GDM1 (cell line): ENCODE data around the gene RGS9.
"Not testable (repeated sequence)": the region's sequence is repeated elsewhere in the genome, so short reads cannot be mapped to it uniquely, and the experiment has no call there.

Experiments used
- DNase-seq: peaks from one replicate; lab custom pipeline; 2025; lab: John Stamatoyannopoulos, UW

RGS9 gene

DNA sequence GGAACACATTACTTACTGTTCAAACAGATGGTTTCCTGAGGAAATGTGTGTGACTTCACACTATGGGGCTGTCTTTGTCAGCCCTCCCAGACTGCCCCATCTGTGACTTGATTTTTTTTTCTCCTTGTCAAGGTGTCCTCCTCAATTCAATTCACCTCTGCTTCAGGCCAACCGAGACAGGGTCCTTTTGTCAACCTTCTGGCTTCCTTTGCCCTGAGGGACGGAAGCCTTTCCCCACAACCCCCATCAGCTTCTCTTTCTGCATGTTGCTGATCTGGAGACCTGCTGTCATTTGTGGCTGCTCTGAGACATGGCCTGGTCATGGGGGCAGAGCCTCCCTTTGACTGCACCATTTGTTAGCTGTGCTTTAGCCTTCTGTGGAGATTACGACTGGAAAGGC, 21.3 kb upstream of the RGS9 start:
- peak; percentile 39 for DNase-seq

DNA sequence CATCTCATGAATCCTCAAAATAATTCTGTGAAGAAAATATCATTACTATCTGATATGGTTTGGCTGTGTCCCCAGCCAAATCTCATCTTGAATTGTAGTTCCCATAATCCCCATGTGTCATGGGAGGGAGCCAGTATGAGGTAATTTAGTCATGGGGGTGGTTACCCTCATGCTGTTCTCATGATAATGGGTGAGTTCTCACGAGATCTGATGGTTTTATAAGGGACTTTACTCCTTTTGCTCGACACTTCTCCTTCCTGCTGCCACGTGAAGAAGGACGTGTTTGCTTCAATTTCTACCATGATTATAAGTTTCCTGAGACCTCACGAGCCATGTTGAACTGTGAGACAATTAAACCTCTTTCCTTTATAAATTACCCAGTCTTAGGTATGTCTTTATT, 20.7 kb upstream of the RGS9 start:
- not testable (repeated sequence) for DNase-seq

DNA sequence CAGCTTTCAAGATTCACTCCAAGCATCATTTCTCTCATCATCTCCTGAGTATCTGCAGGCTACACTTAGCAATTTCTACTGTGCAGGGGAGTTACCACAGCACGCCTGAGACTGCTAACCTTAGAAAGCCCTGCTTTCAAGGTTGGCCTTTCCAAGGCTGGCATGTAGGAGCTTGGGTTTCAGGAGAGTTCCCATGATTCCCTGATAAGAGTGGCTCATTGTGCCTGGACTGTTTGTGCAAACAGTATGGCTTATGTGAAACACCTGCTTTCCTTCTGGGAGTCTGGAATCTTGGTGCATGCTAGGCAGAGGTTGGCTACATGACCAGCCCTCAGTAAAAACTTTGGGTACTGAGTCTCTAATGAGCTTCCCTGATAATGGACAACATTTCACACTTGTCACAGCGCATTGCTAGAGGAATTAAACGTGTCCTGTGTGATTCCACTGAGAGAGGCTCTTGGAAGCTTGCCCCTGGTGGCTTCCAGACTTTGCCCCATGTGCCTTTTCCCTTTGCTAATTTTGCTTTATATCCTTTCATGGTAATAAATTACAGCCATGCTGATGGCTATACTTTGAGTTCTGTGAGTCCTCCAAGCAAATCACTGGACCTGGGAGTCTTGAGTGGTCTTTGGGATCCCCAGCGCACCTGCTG, 19.7 kb upstream of the RGS9 start:
- DNase-seq: no peak

DNA sequence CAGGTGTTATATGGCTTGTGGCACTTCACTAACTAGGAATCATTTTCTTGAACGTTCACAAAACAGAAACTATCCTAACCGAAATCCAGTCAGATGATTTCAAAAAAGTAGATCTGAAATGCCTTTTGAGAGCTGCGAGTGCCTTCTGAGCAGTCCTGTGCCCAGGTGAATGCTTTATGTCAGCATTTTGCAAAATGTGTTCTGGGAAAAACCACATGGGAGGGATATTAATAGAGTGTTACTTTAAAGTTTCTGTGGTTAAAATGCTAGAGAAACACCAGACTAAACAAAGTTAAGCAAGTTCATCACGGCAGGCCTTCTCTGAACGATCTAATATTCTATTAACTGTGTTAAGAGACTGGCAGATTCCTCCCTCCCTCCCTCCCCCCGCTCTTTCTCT, 15.8 kb upstream of the RGS9 start:
- DNase-seq: no peak

DNA sequence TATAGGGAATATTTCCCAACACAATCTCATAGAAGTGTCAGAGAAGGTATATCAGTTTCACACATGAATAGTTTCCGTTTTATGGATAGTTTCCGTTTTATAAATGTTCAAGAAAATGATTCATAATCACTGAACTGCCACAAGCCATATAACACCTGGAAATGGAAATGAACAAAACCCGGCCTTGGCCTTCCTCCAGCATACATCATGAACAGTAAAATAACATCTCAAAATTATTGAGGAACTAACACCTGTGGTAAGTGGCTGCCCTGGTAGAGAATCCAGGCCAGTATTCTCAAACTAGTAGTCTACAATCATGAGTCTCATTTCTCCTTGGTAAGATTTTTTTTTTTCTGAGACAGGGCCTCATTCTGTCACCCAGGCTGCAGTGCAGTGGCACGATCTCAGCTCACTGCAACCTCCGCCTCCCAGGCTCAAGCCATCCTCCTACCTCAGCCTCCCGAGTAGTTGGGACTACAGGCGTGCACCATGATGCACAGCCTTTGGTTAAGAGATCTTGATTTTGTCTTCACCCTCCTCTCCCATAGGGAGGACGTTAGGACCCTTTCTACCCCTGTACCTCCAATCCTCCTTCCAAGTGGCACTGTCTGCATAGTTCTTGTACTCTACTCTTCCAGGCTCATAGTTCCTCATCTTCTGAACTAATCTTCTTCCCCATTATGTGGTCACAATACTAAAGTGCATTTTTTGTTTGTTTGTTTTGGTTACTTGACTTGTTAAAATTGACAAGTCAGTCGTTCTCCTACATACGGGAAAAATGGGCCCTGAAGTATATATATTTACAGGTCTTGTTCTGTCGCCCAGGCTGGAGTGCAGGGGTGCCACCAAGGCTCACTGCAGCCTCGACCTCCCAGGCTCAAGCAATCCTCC, 15.0 kb upstream of the RGS9 start:
- DNase-seq: no peak

DNA sequence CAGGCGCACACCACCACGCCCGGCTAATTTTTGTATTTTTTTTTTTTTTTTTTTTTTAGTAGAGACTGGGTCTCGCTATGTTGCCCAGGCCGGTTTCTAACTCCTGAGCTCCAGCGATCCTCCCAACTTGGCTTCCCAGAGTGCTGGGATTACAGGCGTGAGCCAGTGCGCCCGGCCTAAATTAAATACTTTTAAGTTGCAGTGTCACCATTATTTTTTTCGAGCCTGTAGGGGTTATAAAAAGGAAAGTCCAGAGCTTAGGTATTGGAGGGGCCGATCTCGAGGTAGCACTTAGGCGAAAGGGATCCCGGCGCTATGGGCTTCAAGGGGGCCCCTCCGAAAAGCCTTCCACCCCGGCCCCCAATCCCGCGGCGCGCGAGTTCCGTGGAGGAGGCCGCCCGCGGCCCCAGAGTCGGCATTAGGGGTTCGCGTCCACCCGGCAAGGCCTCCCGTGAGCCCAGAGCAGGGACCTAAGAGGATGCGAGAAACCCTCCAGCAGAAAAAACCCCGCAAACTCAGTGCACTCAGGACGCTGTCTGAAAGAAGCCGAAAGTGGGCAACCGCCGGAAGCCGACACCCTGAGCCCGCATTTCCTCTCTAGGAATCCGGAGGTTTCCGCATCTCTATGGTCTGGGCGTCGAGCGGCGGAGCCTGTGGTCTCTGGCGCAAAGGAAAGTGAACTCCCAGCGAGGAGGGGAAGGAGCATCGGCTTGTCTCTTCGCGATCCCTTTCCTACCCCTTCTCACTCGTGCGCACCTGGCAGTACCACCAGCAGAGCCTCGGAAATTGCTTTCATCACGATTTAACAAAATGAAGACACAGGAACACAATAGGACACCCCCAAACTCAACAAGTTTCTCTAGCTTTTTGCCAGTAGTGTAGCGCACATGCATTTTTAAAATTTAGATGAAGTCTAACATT, 14.1 kb upstream of the RGS9 start:
- peak; percentile 85 for DNase-seq

DNA sequence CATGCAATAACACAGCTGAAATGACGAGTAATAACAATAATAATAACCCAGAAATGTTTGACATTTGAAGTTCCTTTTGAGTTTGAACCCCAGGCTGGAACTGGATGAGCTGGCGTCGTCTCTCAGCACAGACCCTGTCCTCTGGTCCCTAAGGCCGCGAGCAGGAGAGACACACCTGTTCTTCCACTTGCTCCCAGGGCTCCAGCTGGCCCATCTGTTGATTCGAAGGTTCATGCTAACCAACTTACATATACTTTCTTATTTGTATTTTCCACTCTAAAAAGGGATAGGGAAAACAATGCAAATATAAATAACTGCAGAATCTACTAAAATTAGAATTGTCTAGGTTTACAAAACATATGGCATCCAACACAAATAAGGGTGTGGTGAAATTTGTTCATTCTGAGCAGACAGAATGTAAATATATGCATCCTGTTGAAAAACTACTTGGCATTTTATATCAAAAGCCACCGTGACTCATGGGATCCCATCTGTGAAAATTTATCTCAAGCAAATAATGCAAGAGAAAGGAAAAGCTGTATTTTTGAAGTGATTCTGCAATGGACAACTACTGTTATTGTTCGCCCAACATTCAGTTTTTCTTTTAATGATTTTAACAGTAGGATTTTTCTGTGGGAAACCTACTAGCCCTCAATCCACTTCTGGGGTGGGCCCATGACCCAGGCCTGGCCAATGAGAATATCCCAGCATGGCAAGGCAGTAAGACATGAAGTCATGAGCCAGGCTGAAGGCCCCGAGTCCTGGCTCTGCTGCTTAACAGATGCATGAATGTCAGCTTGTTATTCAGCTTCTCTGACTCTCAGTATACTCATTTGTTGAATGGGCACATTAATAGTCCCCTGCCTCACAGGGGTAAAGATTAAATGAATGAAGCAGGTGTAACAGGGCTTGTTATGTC, 13.2 kb upstream of the RGS9 start:
- no peak for DNase-seq

DNA sequence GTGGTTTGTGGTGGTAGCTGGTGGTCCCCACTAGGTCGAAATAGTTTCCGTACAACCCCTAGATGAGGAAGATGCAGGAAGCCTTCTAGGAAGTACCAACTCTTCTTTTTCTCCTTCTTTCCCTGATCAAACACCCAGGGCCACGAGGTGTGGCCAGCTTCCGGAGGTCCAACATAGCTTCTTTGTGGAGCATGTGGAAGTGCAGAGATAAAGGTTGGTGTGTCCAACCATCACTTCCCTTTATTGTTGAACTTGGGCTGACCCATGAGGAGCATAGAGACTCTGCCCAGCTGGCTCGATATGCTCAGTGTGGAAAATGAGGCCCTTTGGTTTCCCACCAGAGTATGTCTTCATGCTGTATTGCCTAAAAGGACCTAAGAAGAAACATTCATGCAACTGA, 6.3 kb upstream of the RGS9 start:
- DNase-seq: peak; percentile 37

DNA sequence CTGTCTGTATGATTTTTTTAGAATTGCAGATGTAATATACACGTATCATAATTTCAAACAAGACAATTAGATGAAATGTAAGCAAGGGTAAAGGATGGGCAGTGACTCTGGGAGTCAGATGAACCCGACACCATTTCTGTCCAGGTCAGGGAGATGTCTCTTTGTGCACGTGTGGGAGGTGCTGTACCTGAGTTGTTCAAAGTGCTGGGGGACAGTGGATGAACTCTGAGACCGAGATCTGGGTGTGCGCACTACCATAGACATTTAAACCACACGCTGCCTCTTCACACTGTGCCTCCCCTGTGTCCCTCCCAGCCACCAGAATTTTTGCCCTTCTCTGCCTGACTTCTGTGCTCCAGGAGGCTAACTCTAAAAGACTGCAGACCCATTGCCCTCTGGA, 5.9 kb upstream of the RGS9 start:
- DNase-seq: no peak

DNA sequence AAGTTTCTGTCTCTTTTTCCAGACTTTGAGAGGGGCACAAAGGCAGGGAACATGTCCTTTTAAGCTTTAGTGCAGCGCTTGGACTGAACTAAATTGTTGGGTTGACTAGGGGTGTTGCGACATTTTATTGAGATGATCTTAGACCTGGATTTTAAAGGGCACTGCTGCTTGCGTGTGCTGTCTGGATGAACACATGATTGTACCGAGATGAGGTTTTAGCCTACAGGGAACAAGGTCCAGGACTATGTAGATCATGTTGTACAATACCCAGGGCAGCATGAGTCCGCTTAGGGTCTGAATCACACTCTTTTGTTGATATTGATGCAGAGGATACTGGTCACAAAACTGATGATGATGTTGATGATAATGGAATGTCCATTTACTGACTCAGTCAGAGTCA, 5.2 kb upstream of the RGS9 start:
- DNase-seq: no peak

DNA sequence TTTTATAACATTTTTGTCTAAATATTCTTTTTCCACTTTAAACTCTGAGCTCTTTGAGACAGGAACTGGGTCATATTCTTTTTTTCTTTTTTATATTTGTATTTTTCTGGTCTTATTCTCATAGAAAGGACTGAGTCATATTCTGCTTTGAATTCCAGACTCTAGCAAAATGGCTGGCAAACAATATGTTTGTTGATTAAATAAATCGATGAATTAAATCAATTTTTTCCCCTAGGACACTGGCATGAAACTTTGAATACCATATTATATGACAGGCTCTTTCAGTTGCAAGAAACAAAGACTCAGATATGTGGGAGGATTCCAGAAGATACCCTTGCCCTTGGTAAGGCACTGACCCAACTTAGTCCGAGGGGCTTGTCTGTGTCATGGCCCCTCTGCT, 3.1 kb upstream of the RGS9 start:
- DNase-seq: no peak

DNA sequence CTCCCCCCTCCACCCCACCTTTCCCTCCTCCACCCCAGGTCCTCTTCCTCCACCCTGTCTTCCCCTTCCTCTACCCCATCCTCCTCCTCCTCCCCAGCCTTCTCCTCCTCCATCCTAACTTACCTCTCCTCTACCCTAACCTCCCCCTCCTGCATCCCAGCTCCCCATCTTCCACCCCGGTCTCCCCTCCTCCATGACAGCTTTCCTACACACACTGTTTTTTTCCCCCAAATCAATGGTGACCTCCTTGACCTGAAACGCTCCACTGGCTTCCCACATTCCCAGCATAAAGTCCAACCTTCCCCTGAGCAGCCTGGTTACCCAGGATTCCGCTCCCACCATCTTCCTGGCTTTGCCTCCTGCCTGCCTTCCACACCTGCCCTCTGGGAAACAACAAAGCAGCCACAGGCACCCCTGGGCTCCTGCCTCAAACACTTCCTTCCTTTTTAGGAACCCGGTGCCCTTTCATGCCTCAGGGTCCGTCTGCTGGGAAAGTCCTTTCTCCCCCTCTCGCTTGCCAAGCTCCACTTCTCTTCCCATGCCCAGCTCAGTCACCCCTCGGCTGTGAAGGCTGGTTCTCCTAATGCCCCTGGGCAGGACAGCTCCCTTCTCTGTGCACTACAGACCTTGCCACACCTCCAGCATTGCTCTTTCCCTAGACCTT, 2.1 kb downstream of the RGS9 start:
- DNase-seq: no peak

DNA sequence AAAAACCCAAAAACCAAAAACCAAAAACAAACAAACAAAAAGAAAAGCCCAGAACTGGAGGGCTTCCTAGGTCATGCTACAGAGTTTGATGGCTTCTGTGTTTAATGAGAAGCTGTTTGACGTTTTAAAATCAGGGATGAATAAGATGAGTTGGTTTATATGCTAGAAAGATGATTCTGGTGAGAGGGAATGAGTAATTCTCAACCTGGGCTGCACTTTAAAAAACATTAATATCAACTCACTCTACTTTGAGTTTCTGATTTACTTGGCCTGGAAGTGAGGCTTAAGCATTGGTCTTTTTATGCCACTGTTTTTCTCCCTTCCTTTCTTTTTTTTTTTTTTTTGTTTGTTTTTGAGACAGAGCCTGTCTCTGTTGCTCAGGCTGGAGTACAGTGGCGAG, 5.1 kb downstream of the RGS9 start:
- DNase-seq: no peak

DNA sequence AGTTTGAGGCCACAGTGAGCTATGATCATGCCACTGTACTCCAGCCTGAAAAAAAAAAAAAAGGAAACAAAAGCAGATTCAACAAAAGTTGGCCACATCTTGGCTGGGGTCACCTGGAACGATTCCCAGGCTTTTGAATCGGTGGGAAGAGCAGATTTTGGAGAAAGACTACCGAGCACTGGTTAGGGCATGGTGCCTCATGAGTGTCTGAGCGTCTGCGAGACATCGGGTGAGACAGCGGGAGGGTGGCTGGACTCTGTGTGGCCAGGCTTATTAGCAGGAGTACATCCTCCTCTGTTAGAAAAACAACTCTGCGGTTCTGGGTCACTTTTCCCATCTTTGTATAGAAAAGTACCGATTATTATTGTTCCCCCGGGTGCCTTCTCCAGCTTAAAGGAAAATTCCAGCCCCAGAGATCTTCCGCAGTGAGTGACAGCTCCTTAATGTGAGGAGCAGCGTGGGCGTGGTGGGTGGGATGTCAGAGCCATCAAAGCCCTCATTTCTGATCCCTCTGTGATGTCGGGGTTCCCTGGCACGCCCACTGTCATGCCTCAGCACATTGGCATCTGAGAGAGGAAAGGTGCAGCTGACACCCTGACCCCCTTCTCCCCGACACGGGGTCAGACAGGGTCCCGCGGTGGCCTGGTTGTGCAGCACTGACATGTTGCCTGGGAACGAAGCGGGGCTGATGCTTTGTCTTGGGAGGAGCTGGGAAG, 6.9 kb downstream of the RGS9 start:
- no peak for DNase-seq

DNA sequence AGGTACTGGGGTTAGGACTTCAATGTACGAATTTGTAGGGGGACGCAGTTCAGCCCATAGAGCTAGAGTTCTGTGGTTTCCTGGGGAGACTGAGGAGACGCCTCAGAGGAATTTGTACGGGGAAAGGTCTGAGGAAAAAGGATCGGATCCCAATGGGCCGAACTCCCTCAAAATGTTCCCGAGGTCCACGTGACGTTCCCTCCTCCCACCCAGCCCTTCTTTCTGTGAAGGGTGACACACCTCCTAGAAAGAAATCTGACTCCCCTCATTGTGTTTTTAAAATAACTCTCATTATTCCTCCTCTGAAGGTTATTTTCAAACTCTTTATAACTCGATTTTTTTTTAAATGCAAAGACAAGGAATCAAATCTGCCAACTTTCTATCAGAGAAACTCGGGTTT, 8.6 kb downstream of the RGS9 start:
- no peak for DNase-seq

DNA sequence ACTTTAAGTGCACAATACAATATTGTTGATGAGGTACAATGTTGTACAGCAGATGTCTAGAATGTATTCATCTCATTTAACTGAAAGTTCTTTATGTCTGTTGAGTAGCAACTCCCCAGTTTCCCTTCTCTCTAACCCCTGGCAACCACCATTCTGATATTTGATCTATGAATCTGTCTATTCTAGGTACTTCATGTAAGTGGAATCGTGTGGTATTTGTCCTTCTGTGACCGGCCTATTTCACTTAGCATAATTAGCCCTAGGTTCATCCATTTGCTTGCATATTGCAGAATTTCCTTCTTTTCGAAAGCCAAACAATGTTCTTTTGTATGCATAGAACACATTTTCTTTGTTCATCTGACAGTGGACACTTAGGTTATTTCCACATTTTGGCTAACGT, 10.8 kb downstream of the RGS9 start:
- no peak for DNase-seq

DNA sequence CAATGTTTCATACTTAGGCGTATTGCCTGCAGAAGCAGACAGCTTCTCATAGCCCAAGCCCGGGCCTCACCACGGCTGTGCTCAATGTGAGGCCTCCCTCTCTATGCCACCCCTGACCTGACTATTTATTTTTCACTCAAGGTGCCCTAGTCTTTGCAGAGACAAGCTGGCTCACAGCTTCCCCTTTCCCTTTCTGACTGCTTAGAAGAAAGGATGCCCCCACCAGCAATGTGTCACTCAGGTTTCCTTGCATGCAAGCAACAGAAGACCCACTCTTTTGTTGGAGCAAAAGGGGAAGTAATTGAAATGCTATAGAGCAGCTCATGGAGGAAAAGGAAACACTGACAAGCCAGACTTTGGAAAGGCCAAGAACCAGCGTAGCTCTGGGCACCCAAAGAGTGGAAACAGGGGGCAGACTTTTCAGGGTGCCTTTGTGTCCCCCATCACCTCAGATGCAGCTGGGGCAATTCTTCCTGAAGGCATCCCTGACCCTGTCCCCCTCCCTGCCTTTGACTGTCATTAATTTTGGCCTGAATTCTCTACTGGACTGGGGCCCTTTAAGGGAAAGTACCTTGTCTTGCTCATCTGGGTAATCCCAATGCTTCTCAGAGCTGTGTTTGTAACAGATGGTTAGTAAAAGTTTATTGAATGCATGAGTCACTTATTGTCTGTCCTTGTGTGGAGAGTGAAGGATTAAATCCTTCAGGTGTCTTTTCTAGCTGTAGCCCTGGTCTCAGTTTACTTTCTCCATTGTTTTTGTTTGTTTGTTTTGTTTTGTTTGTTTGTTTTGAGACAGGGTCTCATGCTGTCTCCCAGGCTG, 17.8 kb downstream of the RGS9 start:
- DNase-seq: peak; percentile 83

DNA sequence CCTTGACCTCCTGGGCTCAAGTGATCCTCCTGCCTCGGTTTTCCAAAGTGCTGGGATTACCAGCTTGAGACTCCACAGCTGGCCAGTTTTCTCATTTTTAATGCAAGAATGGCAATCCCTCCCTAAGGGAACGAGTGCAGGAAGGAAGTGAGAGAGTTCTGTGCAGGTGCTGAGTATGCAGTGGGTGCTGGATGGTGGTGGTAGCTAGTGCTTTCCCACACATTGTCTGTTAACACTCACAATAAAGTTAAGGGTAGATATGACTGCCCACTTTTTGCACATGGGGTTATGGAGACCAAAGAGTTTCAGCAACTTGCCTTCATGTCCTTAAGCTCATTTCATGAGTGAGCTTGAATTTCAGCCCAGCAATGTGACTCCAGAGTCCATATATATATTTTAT, 18.5 kb downstream of the RGS9 start:
- no peak for DNase-seq

DNA sequence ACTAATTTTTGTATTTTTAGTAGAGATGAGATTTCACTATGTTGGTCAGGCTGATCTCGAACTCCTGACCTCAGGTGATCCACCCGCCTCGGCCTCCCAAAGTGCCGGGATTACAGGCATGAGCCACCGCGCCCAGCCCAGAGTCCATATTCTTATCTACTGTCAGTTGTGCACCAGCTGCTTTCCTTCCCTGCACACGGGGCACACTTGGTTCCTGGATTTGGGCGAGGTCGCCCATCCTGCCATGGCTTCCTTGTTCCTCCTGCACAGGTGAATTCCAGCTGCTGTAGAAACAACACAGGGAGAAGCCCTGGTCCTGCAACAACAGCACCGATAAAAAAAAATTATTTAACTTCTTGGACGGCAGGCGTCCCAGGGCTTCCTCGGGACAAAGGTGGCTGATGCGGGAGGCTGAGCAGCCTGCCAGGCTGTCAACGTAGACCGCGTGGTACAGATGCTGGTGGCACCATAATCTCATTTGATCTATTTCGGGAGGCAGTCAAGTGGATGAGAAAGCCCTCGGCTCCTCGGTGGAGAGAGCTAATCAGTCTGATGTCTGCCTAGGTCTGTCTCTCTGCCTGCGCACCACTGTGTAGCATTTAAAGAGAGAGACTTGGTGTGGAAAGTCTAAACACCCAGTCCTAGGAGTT, 19.1 kb downstream of the RGS9 start:
- no peak for DNase-seq
